NCI-H82 (cell line): ENCODE data around the gene STBD1.
A peak's percentile ranks its signal among the peaks of the same experiment; 100 is the strongest.
"Not testable (repeated sequence)": the region's sequence is repeated elsewhere in the genome, so short reads cannot be mapped to it uniquely, and the experiment has no call there.

Source experiments
- DNase-seq: peaks from one replicate; lab custom pipeline; 2025; lab: John Stamatoyannopoulos, UW

Gene STBD1

GRCh38 chr4:76305971-76306881, at the start of gene STBD1:
Gene STBD1, plus strand, starts transcription at chr4:76306733. Its CDS starts 37 bp downstream, at chr4:76306770.
- DNase-seq: peak; percentile 48

DNA sequence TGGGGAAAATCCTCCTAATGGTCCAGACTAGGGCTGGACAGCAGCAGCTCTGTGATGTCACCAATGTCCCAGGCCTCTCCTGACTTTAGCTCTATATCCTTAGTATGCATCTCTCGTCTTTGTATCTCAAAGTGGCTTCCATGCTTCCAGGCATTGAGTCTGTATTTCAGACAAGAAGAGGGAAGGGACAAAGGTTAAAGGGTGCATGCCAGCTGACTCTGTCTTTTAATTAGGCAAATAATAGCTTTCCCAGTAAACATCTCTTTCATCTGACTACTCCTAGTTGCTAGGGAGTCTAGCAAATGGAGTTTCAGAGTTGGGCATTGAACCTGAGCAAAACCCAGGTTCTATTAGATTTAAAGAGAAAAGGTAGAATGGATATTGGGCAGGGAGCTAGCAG, 49.6 kb upstream of the STBD1 start:
- no peak for DNase-seq

DNA sequence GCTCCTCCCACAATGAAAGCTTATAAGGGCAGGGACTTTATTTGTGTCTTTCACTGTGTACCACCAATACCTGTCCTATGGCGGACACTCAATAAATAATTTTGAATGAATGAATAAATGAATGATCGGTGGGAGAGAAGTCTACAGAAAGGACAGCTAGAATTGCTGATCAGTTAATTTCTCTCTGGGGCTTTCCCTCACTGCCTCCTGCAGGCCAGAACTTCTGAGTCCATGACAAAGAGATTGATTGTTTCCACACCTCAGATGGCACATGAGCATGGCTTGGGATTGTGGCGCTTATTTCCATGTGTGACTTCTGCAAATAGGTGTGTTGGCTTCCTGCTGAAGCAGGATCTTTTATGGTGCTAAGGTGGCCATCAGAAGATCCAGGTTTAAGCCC, 48.7 kb upstream of the STBD1 start:
- no peak for DNase-seq

- no peak for DNase-seq
Observed at GRCh38 chr4:76260571-76260970, 46.0 kb upstream of the STBD1 start.

GRCh38 chr4:76265631-76266218, 40.8 kb upstream of the STBD1 start:
- DNase-seq: no peak

- no peak for DNase-seq
Observed at GRCh38 chr4:76266627-76267026, 39.9 kb upstream of the STBD1 start.

DNA sequence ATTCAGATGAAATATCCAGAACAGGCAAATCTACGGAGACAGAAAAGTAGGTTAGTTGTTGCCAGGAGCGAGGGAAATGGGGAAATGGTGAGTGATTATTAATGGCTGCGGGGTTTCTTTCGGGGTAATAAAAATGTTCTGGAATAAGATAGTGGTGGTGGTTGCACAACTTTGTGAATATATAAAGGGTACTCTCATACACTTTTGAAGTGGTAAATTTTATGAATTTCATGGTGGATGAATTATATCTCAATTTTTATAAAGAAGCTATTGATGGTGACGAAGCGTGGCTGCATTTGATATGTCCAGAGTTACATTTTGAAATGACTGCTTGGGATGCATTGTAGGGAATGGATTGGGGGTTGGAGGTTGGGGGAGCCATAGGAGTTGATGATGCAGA, 38.7 kb upstream of the STBD1 start:
- no peak for DNase-seq

GRCh38 chr4:76270244-76271175, 36.0 kb upstream of the STBD1 start:
- no peak for DNase-seq

DNA sequence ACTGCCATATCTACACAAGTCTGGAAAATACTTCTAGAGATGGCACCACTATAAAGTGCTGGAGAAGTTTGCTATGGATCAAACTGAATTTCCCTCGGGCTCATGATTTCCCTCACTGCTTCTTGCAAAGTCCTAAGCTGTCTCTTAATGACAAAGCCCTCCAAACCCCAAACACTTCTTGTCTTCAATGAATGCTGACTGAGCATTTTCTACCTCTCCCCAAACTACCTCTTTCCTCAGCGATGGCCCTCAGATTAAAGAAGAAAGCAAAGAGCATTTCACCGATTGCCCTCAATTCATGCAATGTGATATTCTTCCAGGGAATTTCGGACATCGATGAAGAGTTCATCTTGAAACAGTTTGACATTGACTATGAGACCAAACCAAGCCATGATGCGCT, 35.3 kb upstream of the STBD1 start:
- DNase-seq: no peak

DNA sequence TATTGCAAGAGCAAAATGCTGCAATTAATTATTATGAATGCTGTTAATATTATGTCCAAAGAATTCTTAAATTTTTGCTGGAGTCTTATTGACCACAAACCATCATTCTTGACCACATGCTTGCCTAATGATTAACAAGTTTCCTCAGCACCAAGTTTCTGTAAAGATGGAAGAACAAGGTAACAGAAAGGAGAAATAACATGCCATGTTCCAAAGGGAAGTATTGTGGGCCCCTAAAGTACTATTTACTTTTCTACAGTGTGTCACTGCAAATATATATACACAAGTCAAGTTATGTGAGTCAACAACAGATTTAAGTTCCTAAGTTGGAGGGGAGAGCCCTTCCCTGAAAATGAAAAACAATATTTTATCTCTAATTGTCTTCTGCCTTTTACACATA, 34.5 kb upstream of the STBD1 start:
- no peak for DNase-seq

- DNase-seq: no peak
Observed at GRCh38 chr4:76272582-76272981, 34.0 kb upstream of the STBD1 start.

- no peak for DNase-seq
Observed at GRCh38 chr4:76272999-76273398, 33.5 kb upstream of the STBD1 start.

DNA sequence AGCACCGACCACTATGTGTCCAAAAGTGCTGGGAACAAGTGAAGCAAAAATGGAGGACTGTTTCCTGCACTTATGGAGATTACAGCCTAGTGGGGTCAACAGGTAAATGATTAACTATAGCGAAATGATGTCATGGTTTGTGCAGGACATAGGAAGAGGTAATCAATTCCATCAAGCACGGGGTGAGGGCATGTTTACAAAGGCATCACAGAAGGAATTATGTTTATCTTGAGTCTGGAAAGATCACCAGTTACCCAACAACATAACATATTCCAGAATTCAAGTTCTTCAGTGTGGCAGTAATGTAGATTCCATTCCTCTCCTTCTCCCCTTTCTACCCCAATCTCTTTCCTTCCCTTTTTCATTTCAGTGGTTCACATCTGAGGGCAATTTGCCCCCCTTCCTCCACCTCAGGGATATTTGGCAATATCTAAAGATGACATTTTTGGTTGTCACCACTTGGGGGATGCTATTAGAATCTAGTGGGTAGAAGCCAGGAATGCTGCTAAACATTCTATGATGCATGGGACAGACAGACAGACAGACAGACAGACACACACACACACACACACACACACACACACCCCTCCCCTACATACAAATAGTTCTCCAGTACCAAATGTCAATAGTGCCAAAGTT, 30.9 kb upstream of the STBD1 start:
- no peak for DNase-seq

- DNase-seq: no peak
Observed at GRCh38 chr4:76276813-76277212, 29.7 kb upstream of the STBD1 start.

GRCh38 chr4:76277667-76278066, 28.9 kb upstream of the STBD1 start:
- no peak for DNase-seq

DNA sequence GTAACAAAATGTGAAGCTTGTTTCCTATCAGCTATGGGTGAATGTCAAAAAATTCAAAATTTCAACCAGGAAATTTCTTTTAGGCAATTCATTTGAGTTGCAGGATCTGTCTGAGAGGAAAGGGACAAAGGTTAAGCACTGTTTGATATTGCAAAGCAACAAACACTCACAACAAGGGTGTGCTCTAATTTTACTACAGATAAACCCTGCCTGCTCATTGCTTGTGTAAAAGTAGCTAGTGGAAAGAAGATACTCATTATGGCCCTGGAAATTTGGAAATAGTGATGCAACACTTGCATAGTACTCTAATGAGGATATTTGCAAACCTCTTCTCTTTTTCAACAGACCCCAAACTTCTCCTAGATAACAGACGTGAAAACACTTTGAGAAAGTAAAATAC, 27.9 kb upstream of the STBD1 start:
- no peak for DNase-seq

GRCh38 chr4:76279462-76279861, 27.1 kb upstream of the STBD1 start:
- DNase-seq: no peak

DNA sequence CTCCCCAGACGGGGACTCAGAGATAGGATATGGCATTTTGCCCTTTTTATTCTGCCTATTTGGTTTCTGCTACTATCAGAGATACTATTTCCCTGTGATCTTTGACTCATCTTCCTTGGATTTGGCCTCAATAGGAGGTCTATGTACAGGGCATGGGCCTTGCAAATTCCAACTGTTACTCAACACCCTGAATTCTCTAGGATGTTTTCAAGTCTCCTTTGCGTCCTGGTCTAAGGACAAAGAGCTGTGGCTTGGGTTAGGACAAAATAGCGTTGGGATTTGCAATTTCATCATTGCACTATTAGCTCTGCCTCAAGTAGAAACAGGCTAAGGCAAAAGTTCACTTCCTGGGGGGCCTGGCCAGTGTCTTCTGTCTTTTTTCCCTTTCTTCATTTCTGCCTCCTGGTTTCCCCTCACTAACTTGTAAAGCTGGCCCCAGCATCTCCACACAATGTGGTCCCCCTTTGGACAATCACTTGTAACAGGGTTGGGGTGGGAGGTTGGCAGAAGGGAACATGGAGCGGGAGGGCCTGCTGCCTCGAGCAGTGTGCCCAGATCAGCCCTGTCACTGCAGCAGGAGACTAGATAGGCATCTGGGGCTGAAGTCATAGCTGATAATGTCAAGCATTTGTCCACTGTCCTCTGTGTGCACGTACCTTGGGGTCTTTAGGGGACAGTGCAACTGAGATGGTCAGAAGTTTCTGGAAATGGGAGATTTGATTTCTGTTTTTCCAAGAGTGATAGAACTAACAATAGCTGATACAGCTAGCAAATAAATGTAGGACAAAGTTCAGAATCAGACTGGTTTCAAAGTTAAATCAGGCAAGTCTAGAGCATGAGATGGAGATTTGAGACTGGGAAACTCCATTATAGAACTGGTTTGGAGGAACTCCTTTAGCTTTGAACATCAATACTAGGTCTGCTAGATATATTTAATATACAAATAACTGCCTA, 25.8 kb upstream of the STBD1 start:
- DNase-seq: no peak

GRCh38 chr4:76281594-76281993, 24.9 kb upstream of the STBD1 start:
- DNase-seq: not testable (repeated sequence)

GRCh38 chr4:76282941-76283689, 23.4 kb upstream of the STBD1 start:
- no peak for DNase-seq
